SK-N-SH (cell line): ENCODE results near the gene SCD. TPM values are rescaled to one million over a fixed set of nuclear protein-coding genes. Genes with fewer than 3 reads are reported as not detected.

Experiments
- CTCF ChIA-PET: fragments of 300-600, 350-600 bp; formaldehyde crosslinking; extraction: SDS; loops from one replicate; lab custom pipeline; 2021; lab: Yijun Ruan, JAX
- POLR2A ChIA-PET: fragments of 350-600 bp; sonication (Branson Sonifier 250); formaldehyde crosslinking; extraction: SDS; loops from one replicate; lab custom pipeline; 2020; ENCODE audit warnings: antibody characterized with exemption, inconsistent platforms; lab: Yijun Ruan, JAX
- DNase-seq: peaks from one replicate; pipeline ENCODE4 v3.0.0; 2012
- H2AFZ ChIP-seq: fragments of 200-600 bp; sonication (generic); 2 replicates; pipeline ENCODE4 v1.8.1; 2016; ENCODE audit warnings: antibody characterized with exemption, mild to moderate bottlenecking, low read depth
- H3F3A ChIP-seq: fragments of 200-600 bp; sonication (generic); replicated peaks from 2 replicates; pipeline ENCODE3; 2016; ENCODE audit warnings: antibody characterized with exemption, mild to moderate bottlenecking; ENCODE audit not compliant: insufficient read depth
- H3K27ac ChIP-seq, 2 experiments: fragments of 200-500 bp in 1 of 2; fragments of 200-600 bp in 1 of 2; sonication (Bioruptor generic) in 1 of 2; sonication (generic), shearing (Covaris generic) in 1 of 2; 2 replicates each; pipeline versions ENCODE4 v1.5.1 to v1.6.1; 2014 to 2016; ENCODE audit warnings: low read depth in 2 of 2, inconsistent platforms in 1 of 2, low read length in 1 of 2, mild to moderate bottlenecking in 1 of 2, mixed read lengths in 1 of 2
- H3K27me3 ChIP-seq: fragments of 200-600 bp; sonication (generic), shearing (Covaris generic); 2 replicates; pipeline ENCODE4 v1.6.1; 2016; ENCODE audit warnings: mixed run types; ENCODE audit not compliant: insufficient read depth
- H3K36me3 ChIP-seq, 2 experiments: fragments of 200-500 bp in 1 of 2; fragments of 200-600 bp in 1 of 2; sonication (Bioruptor generic) in 1 of 2; sonication (generic) in 1 of 2; replicated peaks in 1 of 2; 2 replicates each; pipeline versions ENCODE3 to v1.5.1; 2014 to 2016; ENCODE audit warnings: low read length in 1 of 2, mild to moderate bottlenecking in 1 of 2; ENCODE audit not compliant: insufficient read depth in 2 of 2, control insufficient read depth in 1 of 2
- H3K4me1 ChIP-seq, 2 experiments: fragments of 200-500 bp in 1 of 2; fragments of 200-600 bp in 1 of 2; sonication (Bioruptor generic) in 1 of 2; sonication (generic), shearing (Covaris generic) in 1 of 2; 2 replicates each; pipeline versions ENCODE4 v1.5.1 to v1.6.1; 2014 to 2016; ENCODE audit warnings: low read depth in 1 of 2, low read length in 1 of 2, mixed run types in 1 of 2; ENCODE audit not compliant: insufficient read depth in 2 of 2, control insufficient read depth in 1 of 2
- H3K4me2 ChIP-seq: fragments of 200-600 bp; sonication (generic), shearing (Covaris generic); 2 replicates; pipeline ENCODE4 v1.6.1; 2017; ENCODE audit warnings: mixed run types
- H3K4me3 ChIP-seq, 2 experiments: fragments of 200-500 bp in 1 of 2; fragments of 200-600 bp in 1 of 2; sonication (Bioruptor generic) in 1 of 2; sonication (generic), shearing (Covaris generic) in 1 of 2; 2 replicates each; pipeline versions ENCODE4 v1.5.1 to v1.8.1; 2014 to 2016; ENCODE audit warnings: low read depth in 2 of 2, inconsistent platforms in 1 of 2, low read length in 1 of 2, mild to moderate bottlenecking in 1 of 2, mixed read lengths in 1 of 2, moderate library complexity in 1 of 2
- H3K79me2 ChIP-seq: fragments of 200-600 bp; sonication (generic); 2 replicates; pipeline ENCODE4 v1.8.1; 2017; ENCODE audit warnings: mild to moderate bottlenecking; ENCODE audit not compliant: insufficient read depth
- H3K9ac ChIP-seq: fragments of 200-600 bp; sonication (generic); 2 replicates; pipeline ENCODE4 v1.6.1; 2017; ENCODE audit warnings: mixed run types
- H3K9me2 ChIP-seq: fragments of 200-600 bp; sonication (generic); 2 replicates; pipeline ENCODE4 v1.6.1; 2017; ENCODE audit warnings: mixed run types
- H3K9me3 ChIP-seq: fragments of 200-600 bp; sonication (generic); 2 replicates; pipeline ENCODE4 v1.6.1; 2017; ENCODE audit warnings: mixed run types, mild to moderate bottlenecking, moderate library complexity
- H4K20me1 ChIP-seq: fragments of 200-600 bp; sonication (generic); 2 replicates; pipeline ENCODE4 v1.6.1; 2017; ENCODE audit warnings: mild to moderate bottlenecking, mixed run types; ENCODE audit not compliant: insufficient read depth
- CHD2 ChIP-seq: fragments of 150-350 bp; IDR thresholded peaks from 2 replicates; pipeline ENCODE4 v1.6.1; 2018; ENCODE audit warnings: low read length; ENCODE audit not compliant: partially characterized antibody
- CTCF ChIP-seq: fragments of 200-600 bp; sonication (generic); IDR thresholded peaks from 2 replicates; pipeline ENCODE4 v1.6.1; 2017; ENCODE audit warnings: antibody characterized with exemption, mild to moderate bottlenecking, moderate library complexity
- ELF1 ChIP-seq: IDR thresholded peaks from 2 replicates; pipeline ENCODE4 v1.4.0; 2012
- EP300 ChIP-seq, 2 experiments: IDR thresholded peaks; 2 replicates each; pipeline versions ENCODE4 v1.4.0 to v1.6.1; 2012; ENCODE audit warnings: borderline replicate concordance in 1 of 2, low read depth in 1 of 2, low read length in 1 of 2
- EZH2phosphoT487 ChIP-seq: fragments of 200-600 bp; sonication (generic); IDR thresholded peaks from 2 replicates; pipeline ENCODE4 v1.6.1; 2017; ENCODE audit warnings: low read depth, mixed run types, mild to moderate bottlenecking, antibody characterized with exemption, moderate library complexity, borderline replicate concordance
- FOSL2 ChIP-seq: IDR thresholded peaks from 2 replicates; pipeline ENCODE4 v1.4.0; 2012; ENCODE audit warnings: low read depth, mild to moderate bottlenecking, moderate library complexity, borderline replicate concordance
- FOXJ3 ChIP-seq: sonication (generic); formaldehyde crosslinking; IDR thresholded peaks from 2 replicates; pipeline ENCODE4 v1.5.1; 2020; ENCODE audit warnings: mild to moderate bottlenecking, missing genetic modification reagents
- FOXM1 ChIP-seq: IDR thresholded peaks from 2 replicates; pipeline ENCODE4 v1.4.0; 2012; ENCODE audit warnings: low read depth, mild to moderate bottlenecking
- JUND ChIP-seq: IDR thresholded peaks from 2 replicates; pipeline ENCODE4 v1.4.0; 2012
- MAX ChIP-seq: IDR thresholded peaks from 2 replicates; pipeline ENCODE4 v1.4.0; 2012; ENCODE audit warnings: low read depth
- MEF2A ChIP-seq: IDR thresholded peaks from 2 replicates; pipeline ENCODE4 v1.4.0; 2012; ENCODE audit warnings: low read depth, borderline replicate concordance
- PBX3 ChIP-seq: IDR thresholded peaks from 2 replicates; pipeline ENCODE4; 2012
- RAD21 ChIP-seq: IDR thresholded peaks from 2 replicates; pipeline ENCODE4 v1.6.1; 2012; ENCODE audit warnings: mild to moderate bottlenecking, low read length
- RCOR1 ChIP-seq: fragments of 150-350 bp; IDR thresholded peaks from 2 replicates; pipeline ENCODE4 v1.6.1; 2017; ENCODE audit warnings: antibody characterized with exemption, low read length
- RXRA ChIP-seq: IDR thresholded peaks from 2 replicates; pipeline ENCODE4 v1.4.0; 2012; ENCODE audit warnings: low read depth, mild to moderate bottlenecking, borderline replicate concordance
- SIN3A ChIP-seq: IDR thresholded peaks from 2 replicates; pipeline ENCODE4 v1.6.1; 2012; ENCODE audit warnings: low read depth, mild to moderate bottlenecking, low read length, moderate library complexity, borderline replicate concordance
- SMC3 ChIP-seq: IDR thresholded peaks from 2 replicates; pipeline ENCODE4 v1.6.1; 2012; ENCODE audit warnings: low read depth, low read length, improper control_type of control experiment
- TCF12 ChIP-seq: IDR thresholded peaks from 2 replicates; pipeline ENCODE4 v1.4.0; 2012
- TEAD4 ChIP-seq: IDR thresholded peaks from 2 replicates; pipeline ENCODE4 v1.4.0; 2012; ENCODE audit warnings: mild to moderate bottlenecking, borderline replicate concordance; ENCODE audit not compliant: insufficient read depth
- YY1 ChIP-seq: IDR thresholded peaks from 2 replicates; pipeline ENCODE4 v1.4.0; 2012; ENCODE audit warnings: low read depth, mild to moderate bottlenecking
- ZBTB33 ChIP-seq: IDR thresholded peaks from 2 replicates; pipeline ENCODE4 v1.4.0; 2012; ENCODE audit warnings: low read depth, borderline replicate concordance
- WGBS: methylation state at CpG from one replicate; pipeline ENCODE4 v1.1.6; 2017; ENCODE audit warnings: low lambda C conversion rate; 5-methylcytosine and 5-hydroxymethylcytosine counted together
- polyA plus RNA-seq, 3 experiments: library from polyadenylated mRNA; depleted of rRNA; stranded (reverse); fragments of >200 nt; gene quantifications; 2 replicates each; pipeline ENCODE4 v1.2.3, GENCODE V29; 2012

Gene SCD
- polyA plus RNA-seq, 1 of the 3 experiments (the other 2 are of a cell fraction): 19.7 TPM

GRCh38 chr10:100403734-100404133 lies 56.7 kb downstream of the SCD start:
- Histone ChIP-seq H3K4me2 (no peak overlapping the region), H3K4me3 (no peak overlapping the region), H3K79me2 (no peaks in the 10 kb centered on the region), H3F3A (no peaks in the 10 kb centered on the region), H3K9ac (no peak overlapping the region), H3K36me3 (no peaks in the 10 kb centered on the region), H3K4me1 (no peaks in the 10 kb centered on the region; a peak in 1 of 4 replicates), H3K27me3 (no peaks in the 10 kb centered on the region), H3K9me3 (no peaks in the 10 kb centered on the region), H2AFZ (no peak overlapping the region), H3K27ac (no peak overlapping the region), H3K9me2 (no peaks in the 10 kb centered on the region), H4K20me1 (no peaks in the 10 kb centered on the region)
- DNase-seq: no peak
- ChIA-PET CTCF (interaction anchor here (0.7 to 1.5 kb wide), 6 partner anchors 9 to 78 kb away, joined by 3 to 4 read pairs (median 3); no protein-coding TSS in a partner anchor), POLR2A (no interaction called here)
- WGBS: 42% methylated on average over 3 of the region's 3 CpGs
- TF ChIP-seq EP300 (IDR thresholded peaks at IDR 0.05; ENCODE audit: borderline replicate concordance in 1 of 2, low read depth in 1 of 2, low read length in 1 of 2): no peak
- no peak for TF ChIP-seq MAX
- no peak for TF ChIP-seq FOSL2
- no peak for TF ChIP-seq FOXM1
- TF ChIP-seq FOXJ3 (CRISPR knock-in tag): no peak
- no peak for TF ChIP-seq PBX3
- no peak for TF ChIP-seq RXRA
- no peak for TF ChIP-seq TCF12
- TF ChIP-seq ELF1: no peak
- TF ChIP-seq CHD2: no peak
- no peak for TF ChIP-seq MEF2A
- no peak for TF ChIP-seq CTCF

GRCh38 chr10:100413173-100413572 lies 66.1 kb downstream of the SCD start:
- CTCF ChIA-PET: interaction anchor here (0.9 to 1.2 kb wide), 3 partner anchors 9 to 109 kb away, joined by 3 to 5 read pairs (median 4); no protein-coding TSS in a partner anchor
- 55% methylated on average over 3 of the region's 3 CpGs for whole genome bisulfite sequencing

More at GRCh38 chr10:100413173-100413572, 66.1 kb downstream of the SCD start:
- Histone ChIP-seq H3K27me3 (peaks cover 4% of the 10 kb centered on the region; the same call in 1 of the 2 replicates), H4K20me1 (no peaks in the 10 kb centered on the region), H3K36me3 (no peaks in the 10 kb centered on the region), H3K9ac (no peak overlapping the region), H3K4me2 (no peak overlapping the region), H3F3A (no peaks in the 10 kb centered on the region), H3K9me2 (no peaks in the 10 kb centered on the region), H3K4me3 (no peak overlapping the region), H2AFZ (no peak overlapping the region), H3K27ac (no peak overlapping the region), H3K79me2 (no peaks in the 10 kb centered on the region)
- no peak for DNase-seq
- POLR2A ChIA-PET: no interaction called here
- TF ChIP-seq TEAD4: no peak
- TF ChIP-seq SIN3A: no peak
- TF ChIP-seq JUND: no peak
- no peak for TF ChIP-seq FOXJ3 (CRISPR knock-in tag)
- TF ChIP-seq SMC3: no peak
- TF ChIP-seq RCOR1: no peak
- no peak for TF ChIP-seq CHD2
- no peak for TF ChIP-seq EP300 (IDR thresholded peaks at IDR 0.05; ENCODE audit: borderline replicate concordance in 1 of 2, low read depth in 1 of 2, low read length in 1 of 2)
- no peak for TF ChIP-seq RAD21
- TF ChIP-seq YY1: no peak
- TF ChIP-seq EZH2phosphoT487: no peak
- no peak for TF ChIP-seq RXRA
- TF ChIP-seq ZBTB33: no peak
- TF ChIP-seq MAX: no peak
- TF ChIP-seq, all 33 proteins: peak for 0
- Histone ChIP-seq H3K4me1 (no peaks in the 10 kb centered on the region), H3K9me3 (no peaks in the 10 kb centered on the region)
